Measurements from ENCODE around the gene IL36A.

Gene IL36A

GRCh38 chr2:113014067-113014466 is 8.8 kb downstream of the IL36A start:
- H3K4me3 ChIP-seq (ENCODE audit: low read depth, low read length) = no peak overlapping the region
- no peak for TF ChIP-seq CTCF (IDR thresholded peaks at IDR 0.05; ENCODE audit: insufficient read depth, low read depth, low read length, missing control alignments)
- DNase-seq (ENCODE audit: low read depth) = no peak

- TF ChIP-seq CTCF (IDR thresholded peaks at IDR 0.05; ENCODE audit: insufficient read depth, low read depth, low read length, missing control alignments) = no peak
- no peak overlapping the region for H3K4me3 ChIP-seq (ENCODE audit: low read depth, low read length)
- DNase-seq (ENCODE audit: low read depth) = no peak
Observed at GRCh38 chr2:113015042-113015441, 9.8 kb downstream of the IL36A start.

GRCh38 chr2:113015655-113016054 is 10.4 kb downstream of the IL36A start:
- no peak for DNase-seq (ENCODE audit: low read depth)
- H3K4me3 ChIP-seq (ENCODE audit: low read depth, low read length) = no peak overlapping the region
- TF ChIP-seq CTCF (IDR thresholded peaks at IDR 0.05; ENCODE audit: insufficient read depth, low read depth, low read length, missing control alignments) = no peak

- no peak for DNase-seq (ENCODE audit: low read depth)
- TF ChIP-seq CTCF (IDR thresholded peaks at IDR 0.05; ENCODE audit: insufficient read depth, low read depth, low read length, missing control alignments) = no peak
Observed at GRCh38 chr2:113018509-113018908, 13.2 kb downstream of the IL36A start.

GRCh38 chr2:113021312-113021711 is 16.1 kb downstream of the IL36A start:
- TF ChIP-seq CTCF (IDR thresholded peaks at IDR 0.05; ENCODE audit: insufficient read depth, low read depth, low read length, missing control alignments) = no peak
- no peak for DNase-seq (ENCODE audit: low read depth)
- H3K4me3 ChIP-seq (ENCODE audit: low read depth, low read length) = no peak overlapping the region

More at GRCh38 chr2:113018509-113018908, 13.2 kb downstream of the IL36A start:
- no peak overlapping the region for H3K4me3 ChIP-seq (ENCODE audit: low read depth, low read length)

GRCh38 chr2:113024764-113025163 is 19.5 kb downstream of the IL36A start:
- H3K4me3 ChIP-seq (ENCODE audit: low read depth, low read length) = no peak overlapping the region
- DNase-seq (ENCODE audit: low read depth) = no peak
- no peak for TF ChIP-seq CTCF (IDR thresholded peaks at IDR 0.05; ENCODE audit: insufficient read depth, low read depth, low read length, missing control alignments)

- no peak for TF ChIP-seq CTCF (IDR thresholded peaks at IDR 0.05; ENCODE audit: insufficient read depth, low read depth, low read length, missing control alignments)
- no peak for DNase-seq (ENCODE audit: low read depth)
- H3K4me3 ChIP-seq (ENCODE audit: low read depth, low read length) = no peak overlapping the region
Observed at GRCh38 chr2:113025737-113026136, 20.5 kb downstream of the IL36A start.

Data from GM12865 (cell line).